ENCODE results near the gene HIVEP3.

The HIVEP3 gene

GRCh38 chr1:41726899-41727748 lies 191.6 kb downstream of the HIVEP3 start:
- TF ChIP-seq CTCF (IDR thresholded peaks at IDR 0.05; ENCODE audit: low read depth, low read length) = no peak
- no peak overlapping the region for H3K4me3 ChIP-seq (ENCODE audit: low read depth, low read length)

DNA sequence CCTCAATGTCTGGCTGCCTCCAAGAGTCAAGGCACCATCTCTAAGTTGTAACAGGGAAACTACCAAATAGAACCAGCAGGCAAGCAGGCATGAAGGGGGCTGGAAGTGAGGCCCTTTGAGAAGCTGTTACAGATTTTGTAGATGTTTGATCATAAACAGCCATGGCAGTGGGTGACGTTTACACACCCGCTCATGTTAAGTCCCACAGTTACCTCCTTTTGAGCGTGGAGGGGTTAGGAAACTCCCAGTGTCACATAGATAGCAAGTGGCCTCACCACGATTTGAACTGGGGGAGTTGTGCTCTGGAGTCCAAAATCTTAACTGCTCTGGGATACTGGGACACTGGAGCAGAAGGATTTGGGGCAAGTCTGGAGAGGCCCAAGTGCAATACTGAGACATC lies 192.4 kb downstream of the HIVEP3 start:
- no peak overlapping the region for H3K4me3 ChIP-seq (ENCODE audit: low read depth, low read length)
- TF ChIP-seq CTCF (IDR thresholded peaks at IDR 0.05; ENCODE audit: low read depth, low read length) = no peak

DNA sequence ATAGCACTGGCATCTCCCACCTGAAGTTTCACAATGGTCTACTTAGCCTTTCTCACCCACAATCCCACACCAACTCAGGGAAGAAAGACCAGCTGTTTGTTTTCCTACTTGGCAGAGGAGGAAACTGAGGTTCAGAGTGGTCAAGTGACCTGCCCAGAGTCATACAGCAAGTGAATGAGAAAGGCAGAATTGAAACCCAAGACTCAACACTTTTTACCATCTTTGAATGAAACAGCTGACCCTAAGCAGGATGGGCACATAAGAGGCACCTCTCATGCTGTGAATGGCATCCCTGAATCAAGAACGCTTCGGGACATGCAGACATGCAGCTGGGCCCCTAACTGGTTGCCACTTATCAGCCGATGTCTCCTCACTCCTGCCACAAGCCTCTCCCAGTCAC lies 193.8 kb downstream of the HIVEP3 start:
- H3K4me3 ChIP-seq (ENCODE audit: low read depth, low read length) = no peak overlapping the region
- TF ChIP-seq CTCF (IDR thresholded peaks at IDR 0.05; ENCODE audit: low read depth, low read length) = no peak

DNA sequence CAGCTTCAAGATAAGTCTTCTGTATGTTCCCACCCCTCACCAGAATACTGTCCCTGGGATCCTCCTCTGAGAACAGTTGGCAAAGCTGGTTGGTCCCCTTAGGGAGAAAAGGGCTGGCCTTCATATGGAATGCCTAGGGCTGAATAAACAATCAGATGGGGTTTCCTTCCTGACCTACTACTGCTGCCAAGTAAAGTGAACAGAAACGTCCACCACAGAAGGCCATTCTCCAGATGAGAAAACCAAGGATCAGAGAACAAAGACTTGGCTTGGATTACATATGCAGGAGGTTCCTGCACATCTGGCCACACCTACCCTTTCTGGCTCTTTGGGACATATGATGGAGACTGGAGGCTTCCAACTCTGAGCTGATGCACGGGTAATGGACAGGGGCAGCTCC lies 194.5 kb downstream of the HIVEP3 start:
- no peak for TF ChIP-seq CTCF (IDR thresholded peaks at IDR 0.05; ENCODE audit: low read depth, low read length)
- H3K4me3 ChIP-seq (ENCODE audit: low read depth, low read length) = no peak overlapping the region

DNA sequence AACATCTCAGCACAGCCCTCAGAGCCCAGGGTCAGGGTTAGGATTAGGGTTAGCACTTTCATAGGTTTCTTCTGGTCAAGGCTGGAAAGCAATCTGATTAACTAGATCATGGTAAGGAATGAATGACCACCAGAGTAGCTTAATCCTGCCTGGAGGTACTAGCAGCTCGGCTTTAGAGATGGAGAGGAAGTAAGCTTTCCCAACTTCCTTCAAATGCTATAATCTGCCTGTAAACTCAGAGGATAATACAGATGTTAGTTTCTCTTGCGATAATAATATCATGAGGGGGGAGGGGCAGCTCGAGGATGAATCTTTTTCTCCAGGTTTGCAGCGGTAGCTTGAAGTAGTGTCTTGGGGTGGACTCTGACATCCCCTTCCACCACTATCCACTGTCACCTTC lies 194.9 kb downstream of the HIVEP3 start:
- TF ChIP-seq CTCF (IDR thresholded peaks at IDR 0.05; ENCODE audit: low read depth, low read length) = no peak
- H3K4me3 ChIP-seq (ENCODE audit: low read depth, low read length) = no peak overlapping the region

DNA sequence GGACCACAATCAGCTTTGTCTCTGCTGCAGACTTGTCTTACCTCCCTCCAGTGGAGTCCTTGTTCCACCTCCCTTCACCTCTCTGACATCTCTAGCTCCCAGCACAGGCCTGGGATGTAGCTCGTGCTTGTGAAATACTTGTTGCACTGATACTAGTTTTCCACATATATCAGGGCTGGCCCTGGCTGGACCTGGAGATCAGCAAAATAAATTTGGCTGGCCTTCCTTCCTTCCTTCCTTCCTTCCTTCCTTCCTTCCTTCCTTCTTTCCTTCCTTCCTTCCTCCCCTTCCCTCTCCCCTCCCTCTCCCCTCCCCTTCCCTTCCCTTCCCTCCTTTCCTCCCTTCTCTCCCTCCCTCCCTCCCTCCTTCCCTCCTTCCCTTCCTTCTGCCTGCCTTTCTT lies 196.5 kb downstream of the HIVEP3 start:
- no peak overlapping the region for H3K4me3 ChIP-seq (ENCODE audit: low read depth, low read length)
- no peak for TF ChIP-seq CTCF (IDR thresholded peaks at IDR 0.05; ENCODE audit: low read depth, low read length)

DNA sequence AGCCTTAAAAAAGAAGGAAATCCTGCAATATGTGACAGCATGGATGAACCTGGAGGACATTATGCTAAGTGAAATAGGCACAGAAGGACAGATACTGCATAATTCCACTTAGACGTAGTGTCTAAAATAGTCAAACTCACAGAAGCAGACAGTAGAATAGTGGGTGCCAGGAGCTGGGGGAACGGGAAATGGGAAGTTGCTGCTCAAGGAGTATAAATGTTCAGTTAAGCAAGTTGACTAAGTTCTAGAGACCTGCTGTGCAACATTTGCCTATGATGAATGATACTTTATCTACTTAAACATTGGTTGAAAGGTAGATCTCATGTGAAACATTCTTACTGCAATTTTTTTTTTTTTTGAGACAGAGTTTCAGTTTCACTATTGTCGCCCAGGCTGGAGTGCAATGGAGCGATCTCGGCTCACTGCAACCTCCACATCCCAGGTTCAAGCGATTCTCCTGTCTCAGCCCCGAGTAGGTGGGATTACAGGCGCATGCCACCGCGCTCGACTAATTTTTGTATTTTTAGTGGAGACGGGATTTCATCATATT lies 197.8 kb downstream of the HIVEP3 start:
- TF ChIP-seq CTCF (IDR thresholded peaks at IDR 0.05; ENCODE audit: low read depth, low read length) = no peak
- no peak overlapping the region for H3K4me3 ChIP-seq (ENCODE audit: low read depth, low read length)

Data from WI38 (cell line).